GM18870 (cell line): Measurements from ENCODE around the gene ST3GAL5.
"Not testable (repeated sequence)": the region's sequence is repeated elsewhere in the genome, so short reads cannot be mapped to it uniquely, and the experiment has no call there.

Experiments used
- ATAC-seq: cut with Tn5 transposase; IDR thresholded peaks from one replicate; pipeline ENCODE4 v1.9.1; 2021; ENCODE audit warnings: moderate library complexity; ENCODE audit not compliant: unreplicated experiment

Gene ST3GAL5

DNA sequence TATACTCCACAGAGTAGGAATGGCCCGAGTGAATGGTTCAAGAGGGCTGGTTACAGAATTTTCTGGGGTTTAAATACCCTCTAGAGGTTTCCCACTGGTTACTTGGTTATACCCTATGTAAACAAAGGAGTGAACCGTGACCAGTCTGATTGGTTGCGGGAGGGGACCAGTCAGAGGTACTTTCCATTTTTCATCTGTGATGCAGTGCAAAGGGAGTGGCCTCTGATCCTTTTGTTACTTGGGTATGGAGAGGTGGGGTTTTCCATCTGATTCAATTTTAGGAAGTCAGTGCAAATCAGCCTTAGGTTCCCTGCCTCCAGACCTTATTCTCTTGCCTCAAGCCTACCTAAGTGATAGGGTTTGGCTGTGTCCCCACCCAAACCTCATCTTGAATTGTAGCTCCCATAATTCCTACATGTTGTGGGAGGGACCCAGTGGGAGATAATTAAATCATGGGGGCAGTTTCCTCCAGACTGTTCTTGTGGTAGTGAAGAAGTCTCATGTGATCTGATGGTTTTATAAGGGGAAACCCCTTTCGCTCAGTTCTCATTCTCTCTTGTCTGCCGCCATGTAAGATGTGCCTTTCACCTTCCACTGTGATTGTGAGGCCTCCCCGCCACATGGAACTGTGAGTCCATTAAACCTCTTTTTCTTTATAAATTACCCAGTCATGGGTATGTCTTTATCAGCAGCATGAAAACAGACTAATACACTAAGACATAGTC lies 5.9 kb upstream of the ST3GAL5 start:
- ATAC-seq = not testable (repeated sequence)

DNA sequence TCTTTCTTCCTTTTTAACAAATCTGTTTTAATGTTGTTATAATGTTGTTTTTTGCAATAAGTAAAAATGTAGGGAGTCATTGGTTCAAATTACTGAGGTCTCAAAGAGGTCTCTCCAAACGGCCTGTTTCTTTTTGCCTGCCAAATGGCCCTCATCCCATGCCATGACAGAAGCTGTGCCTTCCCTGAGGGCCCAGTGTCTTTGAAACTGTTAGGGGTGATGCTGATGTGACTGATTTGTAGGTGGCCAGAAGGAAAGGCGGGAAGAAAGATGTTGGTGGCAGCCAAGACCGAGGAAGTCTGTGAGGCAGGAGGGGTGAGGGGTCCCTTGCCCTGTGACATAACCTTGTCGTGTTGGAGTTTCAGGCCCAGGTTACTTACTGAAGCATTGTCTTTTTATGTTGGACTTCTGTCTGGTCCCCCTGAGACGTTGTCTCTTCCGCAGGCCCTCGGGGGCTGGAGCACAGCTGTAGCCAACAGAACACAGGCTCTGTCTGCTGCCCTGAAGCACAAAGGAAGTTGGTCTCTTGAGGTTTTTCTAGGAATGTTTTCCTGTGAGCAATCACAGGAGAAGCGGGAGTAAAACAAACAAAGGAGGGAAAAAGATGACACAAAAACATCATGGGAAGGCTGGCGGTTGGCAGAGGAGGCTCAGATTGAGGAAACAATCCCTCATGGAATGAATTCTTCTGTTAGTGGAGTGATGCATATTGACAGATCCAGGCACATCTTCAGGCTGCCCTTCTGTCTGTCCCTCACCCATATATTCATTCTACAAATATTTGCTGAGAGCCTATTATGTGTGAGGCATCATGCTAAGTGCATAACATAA lies 4.9 kb upstream of the ST3GAL5 start:
- no peak for ATAC-seq

DNA sequence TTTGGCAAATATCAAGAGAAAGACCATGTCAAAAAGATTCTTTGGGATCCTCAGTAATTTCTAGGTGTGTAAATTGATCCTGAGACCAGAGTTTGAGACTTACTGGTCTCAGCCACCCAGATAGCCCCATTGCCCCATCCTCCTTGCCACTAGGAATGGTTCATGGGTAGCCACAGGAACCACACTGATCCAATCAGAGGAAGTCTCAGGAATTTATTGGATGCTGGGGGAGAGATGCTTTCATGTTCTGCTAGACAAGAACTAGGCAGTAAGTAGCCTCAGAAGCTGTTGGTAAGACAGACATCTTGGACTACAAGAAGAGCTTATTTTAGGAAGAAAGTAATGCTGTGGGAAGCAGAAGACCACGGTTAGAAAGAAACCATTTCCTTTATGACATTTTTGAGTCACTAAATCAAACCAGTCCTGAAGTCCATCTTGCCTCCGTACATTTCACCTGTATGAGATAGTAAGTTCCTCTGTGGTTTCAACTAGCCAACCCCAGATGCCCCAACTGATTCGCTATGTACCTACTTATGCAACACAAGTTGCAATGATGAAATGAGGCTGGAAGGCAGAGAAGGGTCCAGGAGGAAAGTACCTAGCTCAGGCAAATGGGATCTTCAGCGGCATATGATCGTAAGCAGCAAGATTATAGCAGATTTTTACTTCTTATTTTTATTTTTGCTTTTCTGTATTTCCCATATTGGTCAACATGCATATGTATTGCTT lies 3.6 kb upstream of the ST3GAL5 start:
- ATAC-seq = no peak

DNA sequence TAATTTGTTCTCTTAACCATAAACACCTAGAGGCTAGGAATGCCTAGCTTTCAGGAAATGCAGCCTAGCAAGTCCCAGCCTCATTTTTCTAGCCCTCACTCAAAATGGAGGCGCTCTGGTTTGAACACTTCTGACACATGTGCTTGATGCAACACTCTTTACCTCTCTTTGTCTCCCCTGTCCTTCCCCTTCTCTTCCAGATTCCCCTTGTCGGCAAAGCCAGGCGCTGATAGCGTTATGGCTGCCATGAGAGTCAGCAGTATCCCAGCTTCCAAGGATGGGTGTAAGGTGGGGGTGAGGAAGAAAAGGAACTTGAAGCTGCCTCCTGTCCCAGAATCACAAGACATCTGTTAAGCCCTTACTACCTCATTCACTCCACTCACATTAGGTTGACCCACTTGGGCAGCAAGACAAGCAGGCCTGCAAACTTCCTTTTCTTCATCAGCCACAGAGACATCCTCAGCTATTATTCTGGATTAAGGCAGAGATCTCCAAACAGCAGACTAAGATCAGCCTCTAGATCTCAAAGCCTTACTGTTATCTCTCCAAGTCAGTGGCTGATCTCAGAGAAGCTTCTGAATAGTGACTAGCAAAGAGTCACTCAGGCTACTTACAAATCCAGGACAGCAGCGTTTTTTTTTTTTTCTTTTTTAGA lies 1.9 kb upstream of the ST3GAL5 start:
- no peak for ATAC-seq

DNA sequence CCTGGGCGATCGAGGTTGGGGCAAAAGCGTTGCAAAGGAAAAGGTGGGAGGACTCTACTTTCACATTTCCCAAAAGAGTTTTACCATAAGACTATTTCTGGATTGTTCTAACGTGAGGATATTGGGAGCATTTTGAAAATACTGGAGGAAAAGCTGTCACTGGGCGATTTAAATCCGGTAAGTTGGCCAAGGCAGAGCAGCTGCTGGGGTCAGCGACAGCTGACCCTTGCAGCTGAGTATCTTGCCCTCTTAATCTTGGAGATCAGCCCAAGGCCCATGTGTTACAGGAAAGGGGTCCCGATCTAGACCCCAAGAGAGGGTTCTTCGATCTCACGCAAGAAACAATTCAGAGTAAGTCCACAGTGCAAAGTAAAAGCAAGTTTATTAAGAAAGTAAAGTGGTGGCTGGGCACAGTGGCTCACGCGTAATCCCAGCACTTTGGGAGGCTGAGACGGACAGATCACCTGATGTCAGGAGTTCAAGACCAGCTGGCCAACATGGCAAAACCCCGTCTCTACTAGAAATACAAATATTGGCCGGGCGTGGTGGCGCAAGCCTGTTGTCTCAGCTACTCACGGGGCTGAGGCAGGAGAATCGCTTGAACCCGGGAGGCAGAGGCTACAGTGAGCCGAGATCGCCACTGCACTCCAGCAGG lies 964 bp upstream of the ST3GAL5 start:
- no peak for ATAC-seq

DNA sequence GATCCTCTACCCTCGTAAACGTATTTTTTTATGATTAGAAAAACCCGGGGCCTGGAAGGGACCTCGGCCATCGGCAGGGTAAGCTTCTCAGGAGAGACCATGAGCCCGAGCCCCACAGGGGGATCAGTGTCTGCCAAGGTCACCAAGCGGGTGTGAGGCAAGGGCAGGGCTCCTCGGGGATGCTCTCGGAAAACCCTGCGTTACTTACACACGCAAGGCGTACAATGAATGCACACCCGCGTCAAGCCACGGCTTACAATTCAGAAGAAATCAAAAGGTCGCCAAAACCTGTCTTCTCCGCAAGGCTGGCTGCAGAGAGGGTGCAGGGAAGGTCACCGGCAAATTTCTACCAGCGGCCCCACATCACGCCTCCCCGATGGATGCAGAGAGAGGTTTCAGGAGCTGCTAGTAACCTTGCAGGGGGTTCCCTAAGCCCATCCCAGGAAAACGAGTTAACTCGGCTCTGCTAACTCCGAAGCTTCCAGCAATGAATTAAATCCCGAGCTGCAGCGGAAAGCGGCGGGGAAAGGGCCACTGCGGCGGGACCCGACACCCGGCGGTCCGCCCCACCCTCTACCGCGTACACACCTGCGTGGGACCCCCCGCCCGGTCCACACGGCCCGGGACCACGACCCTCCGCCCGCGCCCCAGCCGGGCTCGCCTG lies 638 bp downstream of the ST3GAL5 start:
- ATAC-seq = no peak

DNA sequence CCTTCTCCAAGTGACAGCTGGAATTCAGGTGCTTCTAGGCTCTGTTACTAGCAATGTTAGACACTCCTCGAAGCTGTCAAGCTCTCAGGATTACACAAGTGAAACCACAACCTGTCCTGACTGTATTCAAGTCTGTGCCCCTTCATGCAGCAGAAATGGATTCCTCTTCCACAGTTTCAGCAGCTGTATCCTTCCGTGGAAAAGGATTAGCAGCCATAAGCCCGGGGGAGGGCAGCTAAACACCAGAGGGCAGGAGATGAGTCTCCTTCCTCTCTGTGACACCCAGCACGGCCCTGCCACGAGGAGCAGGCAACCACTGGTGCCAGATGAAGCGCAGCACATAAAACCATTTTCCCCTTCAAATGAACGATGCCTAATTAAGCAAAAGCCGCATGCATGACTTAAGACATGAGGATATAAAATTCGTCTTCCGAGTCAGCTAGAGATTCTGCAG lies 1.2 kb downstream of the ST3GAL5 start:
- no peak for ATAC-seq

DNA sequence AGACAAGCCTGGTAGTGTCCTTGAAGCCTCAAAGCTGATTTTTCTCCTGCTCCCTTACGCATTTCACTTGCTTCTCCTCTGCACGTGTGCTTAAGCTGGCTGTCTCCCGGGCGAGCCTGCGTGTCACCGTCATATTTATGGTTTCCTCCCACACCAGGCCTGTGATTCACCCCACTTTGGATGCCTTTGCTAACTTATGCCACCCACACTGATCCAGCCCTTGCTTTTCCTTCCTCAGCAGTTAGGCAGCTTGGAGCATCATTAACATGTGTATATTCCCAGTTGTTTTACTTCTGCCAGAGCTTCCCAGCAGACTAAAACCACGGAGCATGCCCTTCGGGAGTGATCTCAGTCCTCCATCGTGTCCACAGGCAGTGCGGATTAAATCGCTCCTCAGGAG lies 2.2 kb downstream of the ST3GAL5 start:
- no peak for ATAC-seq

DNA sequence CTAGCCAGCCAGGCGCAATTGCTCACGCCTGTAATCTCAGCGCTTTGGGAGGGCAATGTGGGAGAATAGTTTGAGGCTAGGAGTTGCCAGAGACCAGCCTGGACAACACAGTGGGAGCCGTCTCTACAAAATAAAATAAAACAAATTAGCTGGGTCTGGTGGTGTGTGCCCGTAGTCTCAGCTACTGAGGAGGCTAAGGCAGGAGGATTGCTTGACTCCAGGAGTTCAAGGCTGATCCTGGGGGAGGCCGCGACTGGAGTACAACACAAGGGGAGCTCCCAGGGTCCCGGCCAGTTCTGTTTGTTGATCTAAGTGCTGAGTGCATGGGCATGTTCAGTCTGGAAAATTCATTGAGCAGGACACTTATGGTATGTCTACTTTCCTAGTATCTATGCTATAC lies 2.6 kb downstream of the ST3GAL5 start:
- no peak for ATAC-seq

DNA sequence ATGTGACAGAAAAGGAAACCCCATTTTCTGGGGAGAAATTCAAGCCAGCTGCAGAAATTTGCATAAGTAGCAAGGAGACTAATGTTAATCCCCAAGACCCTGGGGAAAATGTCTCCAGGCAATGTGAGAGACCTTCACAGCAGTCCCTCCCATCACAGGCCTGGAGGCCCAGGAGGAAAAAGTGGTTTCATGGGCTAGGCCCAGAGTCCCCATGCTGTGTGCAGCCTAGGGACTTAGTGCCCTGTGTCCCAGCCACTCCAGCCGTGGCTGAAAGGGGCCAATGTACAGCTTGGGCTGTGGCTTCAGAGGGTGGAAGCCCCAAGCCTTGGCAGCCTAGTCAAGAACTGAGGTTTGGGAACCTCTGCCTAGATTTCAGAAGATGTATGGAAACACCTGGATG lies 7.0 kb downstream of the ST3GAL5 start:
- not testable (repeated sequence) for ATAC-seq

DNA sequence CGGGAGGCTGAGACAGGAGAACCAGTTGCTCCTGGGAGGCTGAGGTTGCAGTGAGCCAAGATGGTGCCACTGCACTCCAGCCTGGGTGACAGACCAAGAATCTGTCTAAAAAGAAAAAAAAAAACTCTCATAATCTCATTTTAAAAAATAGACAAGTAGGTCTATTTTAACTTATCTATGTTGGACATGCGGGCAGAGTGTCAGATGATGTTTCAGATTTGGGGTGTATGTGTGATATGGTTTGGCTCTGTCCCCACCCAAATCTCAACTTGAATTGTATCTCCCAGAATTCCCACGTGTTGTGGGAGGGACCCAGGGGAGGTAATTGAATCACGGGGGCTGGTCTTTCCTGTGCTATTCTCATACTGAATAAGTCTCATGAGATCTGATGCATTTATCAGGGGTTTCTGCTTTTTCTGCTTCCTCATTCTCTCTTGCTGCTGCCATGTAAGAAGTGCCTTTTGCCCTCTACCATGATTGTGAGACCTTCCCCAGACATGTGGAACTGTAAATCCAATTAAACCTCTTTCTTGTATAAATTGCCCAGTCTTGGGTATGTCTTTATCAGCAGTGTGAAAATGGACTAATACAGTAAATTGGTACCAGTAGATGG lies 8.0 kb downstream of the ST3GAL5 start:
- not testable (repeated sequence) for ATAC-seq

DNA sequence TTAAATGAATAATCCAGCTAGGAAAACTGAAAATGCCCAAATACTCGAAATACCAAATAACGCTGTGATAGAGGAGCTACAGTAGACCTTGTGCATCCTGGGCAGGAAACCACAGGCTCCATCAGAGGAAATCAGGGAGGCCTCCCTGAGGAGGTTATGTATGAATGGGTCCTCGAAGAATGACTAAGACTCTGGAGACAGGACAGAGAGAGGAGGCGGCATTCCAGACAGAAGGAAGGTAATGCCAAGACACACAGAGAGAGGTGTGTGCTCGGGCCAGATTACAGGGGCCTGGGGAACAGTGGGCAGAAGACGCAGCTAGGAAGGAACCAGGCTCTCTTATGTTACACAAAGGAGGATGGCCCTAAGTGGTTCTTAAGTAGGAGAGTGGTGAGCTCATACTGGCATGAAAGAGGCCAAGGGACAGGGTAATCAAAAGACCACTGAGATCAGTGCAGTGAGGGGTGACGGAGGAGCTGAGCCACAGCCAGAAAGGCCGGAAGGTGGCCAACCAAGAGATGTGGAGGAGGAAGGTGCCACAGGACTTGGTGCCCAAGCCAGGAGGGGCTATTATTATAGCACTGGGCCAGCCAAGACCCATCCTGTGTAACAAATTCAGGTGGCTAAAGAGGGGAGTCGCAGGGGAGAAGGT lies 9.9 kb downstream of the ST3GAL5 start:
- no peak for ATAC-seq

DNA sequence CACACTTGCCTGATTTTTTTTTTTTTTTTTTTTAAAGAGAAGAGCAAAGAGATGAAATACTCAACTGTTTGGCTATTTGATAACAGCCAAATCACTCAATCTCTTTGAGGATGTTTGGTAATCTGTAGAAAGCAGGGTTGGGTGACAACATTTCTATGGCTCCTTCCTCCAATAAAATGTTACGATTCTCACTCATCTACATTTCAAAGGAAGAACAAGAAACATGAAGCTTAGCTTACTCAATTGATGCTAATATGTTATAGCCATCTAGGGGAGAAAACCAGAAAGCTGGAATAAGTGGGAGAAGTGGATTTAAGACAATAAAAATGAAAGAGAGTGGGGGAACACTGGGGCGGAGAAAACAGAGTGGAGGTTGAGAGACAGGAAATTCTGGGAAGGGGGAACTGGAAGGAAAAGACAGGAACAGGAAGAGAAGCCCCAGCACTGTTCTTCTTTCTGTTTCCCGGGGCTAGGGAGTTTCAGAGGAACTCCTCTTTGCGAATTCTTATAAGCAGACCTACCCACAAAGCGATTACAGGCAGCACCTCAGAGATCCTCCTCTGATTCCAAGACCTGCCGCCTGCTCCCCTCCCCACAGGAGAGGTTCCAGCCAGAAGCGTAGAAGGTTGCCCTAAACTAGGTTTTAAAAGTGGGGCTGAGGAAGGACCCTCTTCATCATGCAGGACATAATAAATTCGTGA lies 13.3 kb downstream of the ST3GAL5 start:
- ATAC-seq = no peak

DNA sequence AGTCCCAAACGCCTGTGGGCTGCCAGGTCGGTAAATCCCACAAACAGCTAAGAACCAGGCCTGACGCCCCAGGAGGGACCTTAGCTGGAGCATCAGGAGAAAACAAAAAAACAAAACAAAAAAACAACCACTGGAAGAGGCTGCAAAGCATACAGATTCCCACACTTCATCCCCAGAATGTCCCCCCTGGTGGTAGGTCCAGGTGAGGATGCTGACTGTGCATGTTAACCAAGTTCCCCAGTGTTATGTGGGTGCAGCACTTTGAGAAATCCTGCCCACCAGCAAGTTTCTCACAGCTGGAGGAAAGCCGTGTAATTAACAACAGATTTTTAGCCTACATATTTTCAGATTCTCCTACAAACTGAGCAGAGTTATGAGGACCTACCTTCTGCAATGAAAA lies 15.1 kb downstream of the ST3GAL5 start:
- no peak for ATAC-seq

DNA sequence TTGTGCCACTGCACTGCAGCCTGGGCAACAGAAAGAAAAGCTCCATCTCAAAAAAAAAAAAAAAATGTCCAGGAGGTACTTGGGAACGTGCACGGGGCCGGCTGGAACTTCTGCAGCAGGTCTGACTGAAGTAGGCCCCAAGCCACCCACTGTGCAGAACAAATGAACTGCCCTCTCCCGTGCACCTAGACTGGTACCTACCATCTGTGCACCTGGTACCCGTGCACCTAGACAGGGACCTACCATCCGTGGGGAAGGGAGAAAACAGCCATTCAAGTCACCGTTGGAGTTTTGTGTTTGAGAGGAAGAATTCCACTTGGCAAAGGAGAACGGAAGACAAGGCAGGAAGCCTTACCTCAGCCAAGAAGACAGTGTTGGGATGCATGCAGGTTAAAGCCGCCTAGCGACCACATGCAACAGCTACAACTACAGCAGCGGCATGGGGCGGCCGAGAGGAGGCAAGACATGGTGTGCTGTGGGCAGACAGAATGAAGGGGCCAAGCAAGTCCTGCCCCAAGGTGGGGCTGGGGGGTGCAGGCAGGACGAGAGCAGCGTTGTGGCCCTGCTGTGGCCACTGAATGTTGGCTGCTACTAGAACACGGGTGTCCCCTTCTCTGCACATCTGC lies 16.1 kb downstream of the ST3GAL5 start:
- no peak for ATAC-seq

DNA sequence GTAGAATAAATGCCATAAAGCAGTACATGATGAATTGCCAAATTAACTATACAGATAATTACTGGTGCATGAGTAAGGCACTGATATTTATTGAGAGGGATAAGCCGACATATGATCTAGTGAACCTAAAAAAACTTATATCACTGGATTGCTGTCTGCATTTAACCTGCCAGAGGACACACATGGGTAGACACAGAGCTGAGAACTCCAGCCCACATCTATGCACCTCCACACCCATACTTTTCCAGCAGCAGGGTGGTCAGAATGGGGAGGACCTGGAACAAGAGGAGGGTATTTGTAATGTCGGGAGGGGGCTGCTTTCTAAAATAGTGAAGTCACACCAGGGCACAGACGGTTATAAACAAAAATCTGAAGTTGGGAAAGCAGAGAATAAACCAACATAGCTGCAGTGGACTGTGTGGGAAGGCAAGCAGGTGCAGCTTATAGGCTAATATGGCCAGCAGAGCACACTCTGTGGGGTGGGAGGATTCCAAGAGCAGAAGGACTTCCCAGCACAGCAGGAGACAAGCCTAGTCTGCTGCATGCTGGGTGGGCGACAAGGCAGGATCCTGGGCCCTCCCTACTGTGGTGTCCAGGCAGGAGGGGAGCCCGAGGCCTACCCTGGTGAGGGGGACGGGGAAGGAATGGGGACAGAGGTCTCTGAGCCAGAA lies 17.2 kb downstream of the ST3GAL5 start:
- no peak for ATAC-seq

DNA sequence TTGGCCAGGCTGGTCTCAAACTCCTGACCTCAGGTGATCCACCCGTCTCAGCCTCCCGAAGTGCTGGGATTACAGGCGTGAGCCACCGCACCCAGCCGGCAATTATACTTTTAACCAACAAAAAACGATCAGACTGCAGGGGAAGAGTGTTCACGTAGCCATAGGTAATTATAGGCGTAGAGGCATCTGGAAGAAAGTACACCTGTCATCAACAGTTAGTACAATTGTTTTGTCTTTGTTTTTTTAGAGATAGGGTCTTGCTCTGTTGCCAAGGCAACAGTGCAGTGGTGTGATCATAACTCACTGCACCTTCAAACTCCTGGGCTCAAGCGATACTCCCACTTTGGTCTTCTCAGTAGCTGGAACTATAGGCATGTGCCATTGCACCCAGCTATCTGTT lies 20.0 kb downstream of the ST3GAL5 start:
- no peak for ATAC-seq
